Keratinocyte (primary cell): ENCODE data around the gene CHI3L2. TPM values are rescaled to one million over a fixed set of nuclear protein-coding genes. Genes with fewer than 3 reads are reported as not detected.

Experiments
- DNase-seq: peaks from one replicate; pipeline ENCODE4 v3.0.0-alpha.2; 2011; ENCODE audit warnings: low read depth, missing footprints, low spot score
- FAIRE-seq: peaks from 2 replicates; lab custom pipeline; 2011; peaks lifted over from hg19 to GRCh38; lab: Jason Lieb, UNC
- H2AFZ ChIP-seq: 2 replicates; pipeline ENCODE4 v1.6.0; 2012; ENCODE audit warnings: low read length, control low read depth, inconsistent platforms; ENCODE audit not compliant: control insufficient read depth
- H3K27ac ChIP-seq: 2 replicates; pipeline ENCODE4 v1.5.1; 2011; ENCODE audit warnings: low read length; ENCODE audit not compliant: control insufficient read depth, insufficient read depth
- H3K27me3 ChIP-seq: 3 replicates; pipeline ENCODE4 v1.6.0; 2011; ENCODE audit warnings: low read length; ENCODE audit not compliant: control insufficient read depth, insufficient read depth; ENCODE audit errors: extremely low read depth
- H3K36me3 ChIP-seq, 2 experiments: 2 replicates in 1 of 2; 3 replicates in 1 of 2; pipeline ENCODE4 v1.5.1; 2011; ENCODE audit warnings: low read length in 2 of 2, mild to moderate bottlenecking in 1 of 2; ENCODE audit not compliant: control insufficient read depth in 2 of 2, insufficient read depth in 2 of 2; ENCODE audit errors: extremely low read depth in 1 of 2
- H3K4me1 ChIP-seq: 3 replicates; pipeline ENCODE4 v1.5.1; 2011; ENCODE audit warnings: low read length; ENCODE audit not compliant: control insufficient read depth, insufficient read depth; ENCODE audit errors: extremely low read depth
- H3K4me2 ChIP-seq: 3 replicates; pipeline ENCODE4 v1.6.0; 2011; ENCODE audit warnings: low read depth, low read length; ENCODE audit not compliant: control insufficient read depth, insufficient read depth; ENCODE audit errors: extremely low read depth
- H3K4me3 ChIP-seq, 3 experiments: fragments of 200-600 bp in 1 of 3; sonication (generic) in 1 of 3; 2 replicates in 2 of 3; 3 replicates in 1 of 3; pipeline ENCODE4 v1.5.1; 2011 to 2016; ENCODE audit warnings: low read length in 3 of 3, mild to moderate bottlenecking in 3 of 3, control low read depth in 2 of 3, inconsistent platforms in 1 of 3, low read depth in 1 of 3, mixed read lengths in 1 of 3, mixed run types in 1 of 3, moderate library complexity in 1 of 3; ENCODE audit not compliant: control insufficient read depth in 2 of 3, insufficient read depth in 2 of 3; ENCODE audit errors: extremely low read depth in 1 of 3
- H3K79me2 ChIP-seq: 2 replicates; pipeline ENCODE4 v1.6.0; 2012; ENCODE audit warnings: low read length; ENCODE audit not compliant: control insufficient read depth, insufficient read depth
- H3K9ac ChIP-seq: 3 replicates; pipeline ENCODE4 v1.6.0; 2011; ENCODE audit warnings: low read length; ENCODE audit not compliant: control insufficient read depth, insufficient read depth; ENCODE audit errors: extremely low read depth
- H3K9me1 ChIP-seq: 3 replicates; pipeline ENCODE4 v1.6.0; 2011; ENCODE audit warnings: low read length; ENCODE audit not compliant: control insufficient read depth, insufficient read depth; ENCODE audit errors: extremely low read depth
- H3K9me3 ChIP-seq: 2 replicates; pipeline ENCODE4 v1.5.1; 2012; ENCODE audit warnings: low read depth, low read length; ENCODE audit not compliant: control insufficient read depth
- H4K20me1 ChIP-seq: 3 replicates; pipeline ENCODE4 v1.6.0; 2011; ENCODE audit warnings: low read length; ENCODE audit not compliant: control insufficient read depth, insufficient read depth; ENCODE audit errors: extremely low read depth
- CTCF ChIP-seq, 3 experiments: IDR thresholded peaks in 1 of 3; conservative IDR thresholded peaks in 1 of 3; optimal IDR thresholded peaks in 1 of 3; 2 replicates in 2 of 3; 3 replicates in 1 of 3; pipeline versions ENCODE3 to v1.5.1; 2011; ENCODE audit warnings: low read length in 3 of 3, mild to moderate bottlenecking in 3 of 3, moderate library complexity in 2 of 3, control low read depth in 1 of 3, inconsistent platforms in 1 of 3; ENCODE audit not compliant: insufficient read depth in 2 of 3; ENCODE audit errors: extremely low read depth in 1 of 3
- EZH2 ChIP-seq: IDR thresholded peaks from one replicate; pipeline ENCODE4 v1.6.1; 2012; ENCODE audit warnings: inconsistent platforms, mild to moderate bottlenecking, low read length, moderate library complexity
- dilution Hi-C: fragments of 300-500 bp; cut with MboI; formaldehyde crosslinking; loops from one replicate; pipeline ENCODE4 v1.7.0; 2020; ENCODE audit warnings: low sequenced_read_pairs; ENCODE audit not compliant: extremely low pct_ligation_motif_present
- polyA plus RNA-seq, 5 experiments: library from polyadenylated mRNA; depleted of rRNA in 3 of 5; stranded (reverse) in 3 of 5; stranded (forward) in 1 of 5; unstranded in 1 of 5; fragments of >200 nt; gene quantifications; 1 replicate in 1 of 5; 2 replicates in 3 of 5; 3 replicates in 1 of 5; pipeline versions ENCODE4 v1.2.1 to v1.2.3, GENCODE V29; 2011 to 2012; ENCODE audit warnings: missing spikeins in 2 of 5, low read depth in 1 of 5, low replicate concordance in 1 of 5

CHI3L2 gene
- polyA plus RNA-seq, 1 donor (not counting 4 experiments of a cell fraction or from before 2014, with no cell fraction given), result 2.5 TPM

GRCh38 chr1:111200802-111201161 is 26.7 kb upstream of the CHI3L2 start:
- dilution Hi-C loops, result no loop called here
- FAIRE-seq, result no peak
- Histone ChIP-seq H3K4me1 (peaks cover 29% of the 10 kb centered on the region), H3K79me2 (no peaks in the 10 kb centered on the region), H3K4me3 (no peak overlapping the region), H2AFZ (no peak overlapping the region), H3K4me2 (no peak overlapping the region), H3K27me3 (no peaks in the 10 kb centered on the region), H3K9me3 (no peaks in the 10 kb centered on the region), H3K9me1 (no peaks in the 10 kb centered on the region), H4K20me1 (no peaks in the 10 kb centered on the region), H3K27ac (no peak overlapping the region), H3K9ac (no peak overlapping the region), H3K36me3 (peaks cover 2% of the 10 kb centered on the region in 2 experiments)
- TF ChIP-seq CTCF (optimal IDR thresholded peaks at IDR 0.05 in 1 of 3, IDR thresholded peaks at IDR 0.05 in 1 of 3, conservative IDR thresholded peaks at IDR 0.05 in 1 of 3; ENCODE audit: extremely low read depth in 1 of 3, insufficient read depth in 2 of 3, low read length in 3 of 3), result no peak
- TF ChIP-seq EZH2, result no peak
- DNase-seq, result no peak

GRCh38 chr1:111201275-111202090 is 26.0 kb upstream of the CHI3L2 start:
- H3K9ac ChIP-seq, result no peak overlapping the region
- no peaks in the 10 kb centered on the region for H3K27me3 ChIP-seq
- H3K79me2 ChIP-seq, result no peaks in the 10 kb centered on the region
- H3K9me1 ChIP-seq, result no peaks in the 10 kb centered on the region
- TF ChIP-seq EZH2 (no peak), CTCF (optimal IDR thresholded peaks at IDR 0.05 in 1 of 3, IDR thresholded peaks at IDR 0.05 in 1 of 3, conservative IDR thresholded peaks at IDR 0.05 in 1 of 3; ENCODE audit: extremely low read depth in 1 of 3, insufficient read depth in 2 of 3, low read length in 3 of 3) (no peak)
- peaks cover 29% of the 10 kb centered on the region for H3K4me1 ChIP-seq
- DNase-seq, result no peak
- no peak overlapping the region for H3K27ac ChIP-seq
- H3K4me2 ChIP-seq, result no peak overlapping the region
- peaks cover 0 to 2% of the 10 kb centered on the region in 2 experiments for H3K36me3 ChIP-seq
- dilution Hi-C loops, result no loop called here
- FAIRE-seq, result no peak
- H2AFZ ChIP-seq, result no peak overlapping the region
- no peak overlapping the region for H3K4me3 ChIP-seq
- no peaks in the 10 kb centered on the region for H3K9me3 ChIP-seq
- no peaks in the 10 kb centered on the region for H4K20me1 ChIP-seq
